ENCODE data around the gene FGL2. TPM values are rescaled to one million over a fixed set of nuclear protein-coding genes. Genes with fewer than 3 reads are reported as not detected.
A peak's percentile ranks its signal among the peaks of the same experiment; 100 is the strongest.

The FGL2 gene
- not detected for polyA plus RNA-seq (2013, experiment 1 of 2)
- polyA plus RNA-seq (2013, experiment 2 of 2) = not detected

GRCh38 chr7:77199013-77199966 is at the start of gene FGL2:
Gene FGL2, minus strand, starts transcription at chr7:77199819. Its CDS starts 26 bp downstream, at chr7:77199793.
- no peaks in the 10 kb centered on the region for H3K9me3 ChIP-seq (ENCODE audit: insufficient read depth, low read depth, low read length)
- 0 out of 2 replicates have a peak within 1 kb of the TSS, but pooled peaks have one; percentile 14 for H3K9ac ChIP-seq (ENCODE audit: low read depth, low read length)
- no peak within 1 kb of the TSS for H3K27ac ChIP-seq (ENCODE audit: low read depth, low read length)
- H3K4me1 ChIP-seq (ENCODE audit: insufficient read depth, low read length) = peaks cover 7% of the 10 kb centered on the region; the same call in 1 of the 2 replicates
- no peaks in the 10 kb centered on the region for H3K36me3 ChIP-seq (ENCODE audit: insufficient read depth, low read length)
- H3K27me3 ChIP-seq (ENCODE audit: insufficient read depth, low read length) = no peaks in the 10 kb centered on the region
- 46% methylated on average over 14 of the region's 15 CpGs for WGBS
- peak within 1 kb of the TSS; percentile 43 for H3K4me3 ChIP-seq (ENCODE audit: low read length)

- 82% methylated on average over 2 of the region's 3 CpGs for WGBS
- H3K36me3 ChIP-seq (ENCODE audit: insufficient read depth, low read length) = no peaks in the 10 kb centered on the region
- no peak overlapping the region for H3K4me3 ChIP-seq (ENCODE audit: low read length)
- H3K9me3 ChIP-seq (ENCODE audit: insufficient read depth, low read depth, low read length) = no peaks in the 10 kb centered on the region
- H3K27me3 ChIP-seq (ENCODE audit: insufficient read depth, low read length) = no peaks in the 10 kb centered on the region
- no peaks in the 10 kb centered on the region for H3K4me1 ChIP-seq (ENCODE audit: insufficient read depth, low read length)
- H3K27ac ChIP-seq (ENCODE audit: low read depth, low read length) = no peak overlapping the region
- H3K9ac ChIP-seq (ENCODE audit: low read depth, low read length) = no peak overlapping the region
Observed at GRCh38 chr7:77248154-77248553, 48.5 kb upstream of the FGL2 start.

- WGBS = 35% methylated on average over 3 of the region's 3 CpGs
- H3K4me3 ChIP-seq (ENCODE audit: low read length) = no peak overlapping the region
- no peaks in the 10 kb centered on the region for H3K27me3 ChIP-seq (ENCODE audit: insufficient read depth, low read length)
Observed at GRCh38 chr7:77247206-77247850, 47.7 kb upstream of the FGL2 start.

GRCh38 chr7:77246026-77246640 is 46.5 kb upstream of the FGL2 start:
- peaks cover 14% of the 10 kb centered on the region for H3K4me1 ChIP-seq (ENCODE audit: insufficient read depth, low read length)
- H3K27me3 ChIP-seq (ENCODE audit: insufficient read depth, low read length) = no peaks in the 10 kb centered on the region
- no peaks in the 10 kb centered on the region for H3K9me3 ChIP-seq (ENCODE audit: insufficient read depth, low read depth, low read length)
- no peak overlapping the region for H3K27ac ChIP-seq (ENCODE audit: low read depth, low read length)
- 80% methylated on average over 5 of the region's 5 CpGs for WGBS
- H3K4me3 ChIP-seq (ENCODE audit: low read length) = no peak overlapping the region
- no peak overlapping the region for H3K9ac ChIP-seq (ENCODE audit: low read depth, low read length)
- no peaks in the 10 kb centered on the region for H3K36me3 ChIP-seq (ENCODE audit: insufficient read depth, low read length)

More at GRCh38 chr7:77247206-77247850, 47.7 kb upstream of the FGL2 start:
- H3K9ac ChIP-seq (ENCODE audit: low read depth, low read length) = no peak overlapping the region
- H3K9me3 ChIP-seq (ENCODE audit: insufficient read depth, low read depth, low read length) = no peaks in the 10 kb centered on the region
- H3K36me3 ChIP-seq (ENCODE audit: insufficient read depth, low read length) = no peaks in the 10 kb centered on the region
- peaks cover 7% of the 10 kb centered on the region for H3K4me1 ChIP-seq (ENCODE audit: insufficient read depth, low read length)
- H3K27ac ChIP-seq (ENCODE audit: low read depth, low read length) = no peak overlapping the region

GRCh38 chr7:77245015-77245755 is 45.6 kb upstream of the FGL2 start:
- H3K9ac ChIP-seq (ENCODE audit: low read depth, low read length) = no peak overlapping the region
- H3K9me3 ChIP-seq (ENCODE audit: insufficient read depth, low read depth, low read length) = no peaks in the 10 kb centered on the region
- H3K27me3 ChIP-seq (ENCODE audit: insufficient read depth, low read length) = no peaks in the 10 kb centered on the region
- WGBS = 93% methylated on average over 7 of the region's 7 CpGs
- H3K4me1 ChIP-seq (ENCODE audit: insufficient read depth, low read length) = peaks cover 14% of the 10 kb centered on the region
- H3K4me3 ChIP-seq (ENCODE audit: low read length) = no peak overlapping the region
- no peaks in the 10 kb centered on the region for H3K36me3 ChIP-seq (ENCODE audit: insufficient read depth, low read length)
- no peak overlapping the region for H3K27ac ChIP-seq (ENCODE audit: low read depth, low read length)

GRCh38 chr7:77244222-77244934 is 44.8 kb upstream of the FGL2 start:
- Histone ChIP-seq H3K4me1 (ENCODE audit: insufficient read depth, low read length) (peaks cover 14% of the 10 kb centered on the region), H3K27me3 (ENCODE audit: insufficient read depth, low read length) (no peaks in the 10 kb centered on the region), H3K36me3 (ENCODE audit: insufficient read depth, low read length) (no peaks in the 10 kb centered on the region), H3K9me3 (ENCODE audit: insufficient read depth, low read depth, low read length) (no peaks in the 10 kb centered on the region), H3K9ac (ENCODE audit: low read depth, low read length) (no peak overlapping the region), H3K27ac (ENCODE audit: low read depth, low read length) (no peak overlapping the region), H3K4me3 (ENCODE audit: low read length) (no peak overlapping the region)
- WGBS = 96% methylated on average over 6 of the region's 6 CpGs

- H3K4me1 ChIP-seq (ENCODE audit: insufficient read depth, low read length) = peaks cover 14% of the 10 kb centered on the region
- no peaks in the 10 kb centered on the region for H3K9me3 ChIP-seq (ENCODE audit: insufficient read depth, low read depth, low read length)
Observed at GRCh38 chr7:77242554-77242953, 42.9 kb upstream of the FGL2 start.

GRCh38 chr7:77242068-77242467 is 42.4 kb upstream of the FGL2 start:
- H3K36me3 ChIP-seq (ENCODE audit: insufficient read depth, low read length) = no peaks in the 10 kb centered on the region
- H3K9ac ChIP-seq (ENCODE audit: low read depth, low read length) = no peak overlapping the region
- H3K4me3 ChIP-seq (ENCODE audit: low read length) = no peak overlapping the region
- peaks cover 14% of the 10 kb centered on the region for H3K4me1 ChIP-seq (ENCODE audit: insufficient read depth, low read length)
- no peaks in the 10 kb centered on the region for H3K27me3 ChIP-seq (ENCODE audit: insufficient read depth, low read length)
- WGBS = 76% methylated on average over 2 of the region's 2 CpGs
- H3K27ac ChIP-seq (ENCODE audit: low read depth, low read length) = no peak overlapping the region
- H3K9me3 ChIP-seq (ENCODE audit: insufficient read depth, low read depth, low read length) = no peaks in the 10 kb centered on the region

More at GRCh38 chr7:77242554-77242953, 42.9 kb upstream of the FGL2 start:
- H3K27me3 ChIP-seq (ENCODE audit: insufficient read depth, low read length) = no peaks in the 10 kb centered on the region
- no peak overlapping the region for H3K4me3 ChIP-seq (ENCODE audit: low read length)
- no peak overlapping the region for H3K27ac ChIP-seq (ENCODE audit: low read depth, low read length)
- 72% methylated on average over 2 of the region's 2 CpGs for WGBS
- H3K9ac ChIP-seq (ENCODE audit: low read depth, low read length) = no peak overlapping the region
- H3K36me3 ChIP-seq (ENCODE audit: insufficient read depth, low read length) = no peaks in the 10 kb centered on the region

GRCh38 chr7:77239471-77239870 is 39.9 kb upstream of the FGL2 start:
- Histone ChIP-seq H3K9ac (ENCODE audit: low read depth, low read length) (no peak overlapping the region), H3K4me1 (ENCODE audit: insufficient read depth, low read length) (peaks cover 14% of the 10 kb centered on the region), H3K36me3 (ENCODE audit: insufficient read depth, low read length) (no peaks in the 10 kb centered on the region), H3K4me3 (ENCODE audit: low read length) (no peak overlapping the region), H3K27ac (ENCODE audit: low read depth, low read length) (no peak overlapping the region), H3K27me3 (ENCODE audit: insufficient read depth, low read length) (no peaks in the 10 kb centered on the region), H3K9me3 (ENCODE audit: insufficient read depth, low read depth, low read length) (no peaks in the 10 kb centered on the region)
- 95% methylated on average over 2 of the region's 3 CpGs for WGBS

GRCh38 chr7:77238703-77239136 is 39.1 kb upstream of the FGL2 start:
- Histone ChIP-seq H3K4me3 (ENCODE audit: low read length) (no peak overlapping the region), H3K9me3 (ENCODE audit: insufficient read depth, low read depth, low read length) (no peaks in the 10 kb centered on the region), H3K36me3 (ENCODE audit: insufficient read depth, low read length) (no peaks in the 10 kb centered on the region), H3K4me1 (ENCODE audit: insufficient read depth, low read length) (peaks cover 14% of the 10 kb centered on the region), H3K9ac (ENCODE audit: low read depth, low read length) (no peak overlapping the region), H3K27me3 (ENCODE audit: insufficient read depth, low read length) (no peaks in the 10 kb centered on the region), H3K27ac (ENCODE audit: low read depth, low read length) (no peak overlapping the region)
- WGBS = 92% methylated on average over 2 of the region's 2 CpGs
